Activated CD8-positive, alpha-beta T cell treated with anti-CD3 and anti-CD28 coated beads, Interleukin-2, amount 10 ng/mL, durations not matched to agents 7 days and 5 days (primary cell): ENCODE data around the gene CASQ1. TPM values are rescaled to one million over a fixed set of nuclear protein-coding genes. Genes with fewer than 3 reads are reported as not detected.

Experiments
- ATAC-seq: fragments of 150-1000 bp; cut with Tn5 transposase; one replicate; pipeline ENCODE4 v1.10.0; 2021; ENCODE audit warnings: moderate library complexity
- CTCF ChIA-PET: fragments of 350-600 bp; sonication (Branson Sonifier 250); formaldehyde crosslinking; loops from one replicate; lab custom pipeline; 2021; ENCODE audit warnings: antibody characterized with exemption; lab: Charles Lee
- POLR2A ChIA-PET: fragments of 350-600 bp; sonication (Branson Sonifier 250); formaldehyde crosslinking; loops from one replicate; lab custom pipeline; 2021; ENCODE audit warnings: antibody characterized with exemption; lab: Charles Lee
- DNase-seq: peaks from one replicate; pipeline ENCODE4 v3.0.0-alpha.2; 2020
- H3K27ac Mint-ChIP-seq: one replicate; pipeline ENCODE4 v1.8.0; 2021; ENCODE audit warnings: mild to moderate bottlenecking, mixed read lengths
- H3K27me3 Mint-ChIP-seq: one replicate; pipeline ENCODE4 v1.8.0; 2021; ENCODE audit warnings: low read depth, mixed read lengths
- H3K36me3 Mint-ChIP-seq: one replicate; pipeline ENCODE4 v1.8.0; 2021; ENCODE audit warnings: low read depth, mixed read lengths
- H3K4me1 Mint-ChIP-seq: one replicate; pipeline ENCODE4 v1.8.0; 2021; ENCODE audit warnings: low read depth, mixed read lengths
- H3K4me3 Mint-ChIP-seq: one replicate; pipeline ENCODE4 v1.8.0; 2021; ENCODE audit warnings: mild to moderate bottlenecking, mixed read lengths
- H3K9me3 Mint-ChIP-seq: one replicate; pipeline ENCODE4 v1.8.0; 2022; ENCODE audit warnings: mixed read lengths; ENCODE audit not compliant: insufficient read depth
- total RNA-seq, 2 experiments: library from RNA; stranded (reverse); gene quantifications; one replicate each; pipeline ENCODE4 v1.2.3, GENCODE V29; 2021

CASQ1 gene
- total RNA-seq, 2 experiments from 2014 or later = not detected

DNA sequence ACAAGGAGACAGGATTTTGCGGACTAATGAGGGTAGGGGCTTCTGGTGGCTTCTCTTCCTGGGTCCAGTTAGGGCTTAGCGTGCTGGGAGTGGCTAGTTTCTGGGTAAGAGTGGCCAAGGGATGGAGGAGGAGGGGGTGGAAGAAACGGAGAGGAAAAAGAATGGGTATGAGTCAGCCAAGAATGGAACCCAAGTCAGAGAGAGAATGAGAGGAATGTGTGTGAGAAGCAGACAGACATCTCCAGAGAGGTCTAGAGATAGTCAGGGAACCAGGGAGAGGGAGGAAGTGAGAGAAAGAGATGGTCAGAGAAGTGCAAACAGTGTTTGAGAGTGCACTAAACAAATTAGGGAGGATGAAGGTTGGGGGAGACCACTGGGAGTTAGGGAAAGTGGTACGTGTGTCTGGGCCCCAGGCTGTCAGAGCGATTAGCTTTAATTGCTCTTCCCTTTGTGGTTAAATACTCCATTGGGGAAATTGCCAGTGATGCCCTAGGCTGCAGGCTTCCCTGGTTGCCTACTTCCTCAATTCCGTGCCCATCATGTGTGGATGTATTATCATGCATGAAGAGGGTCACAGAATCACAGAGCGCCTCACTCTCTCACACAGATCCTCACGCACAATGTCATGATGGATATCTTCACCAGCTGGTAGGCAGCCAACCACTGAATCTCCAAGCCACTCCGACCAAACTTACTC lies 16.2 kb downstream of the CASQ1 start:
- Mint-ChIP-seq H3K27ac (peak overlapping the region; percentile 64), H3K36me3 (peaks cover 11% of the 10 kb centered on the region), H3K4me1 (peaks cover 28% of the 10 kb centered on the region), H3K9me3 (no peaks in the 10 kb centered on the region), H3K4me3 (peak overlapping the region; percentile 84), H3K27me3 (no peaks in the 10 kb centered on the region)
- CTCF ChIA-PET = interaction anchor here (1.0 to 7.0 kb wide), 4 partner anchors 15 to 128 kb away, joined by 3 to 52 read pairs (median 8); partner anchors contain the start of gene CASQ1
- ATAC-seq (no peak), DNase-seq (no peak)
- POLR2A ChIA-PET = no interaction called here

DNA sequence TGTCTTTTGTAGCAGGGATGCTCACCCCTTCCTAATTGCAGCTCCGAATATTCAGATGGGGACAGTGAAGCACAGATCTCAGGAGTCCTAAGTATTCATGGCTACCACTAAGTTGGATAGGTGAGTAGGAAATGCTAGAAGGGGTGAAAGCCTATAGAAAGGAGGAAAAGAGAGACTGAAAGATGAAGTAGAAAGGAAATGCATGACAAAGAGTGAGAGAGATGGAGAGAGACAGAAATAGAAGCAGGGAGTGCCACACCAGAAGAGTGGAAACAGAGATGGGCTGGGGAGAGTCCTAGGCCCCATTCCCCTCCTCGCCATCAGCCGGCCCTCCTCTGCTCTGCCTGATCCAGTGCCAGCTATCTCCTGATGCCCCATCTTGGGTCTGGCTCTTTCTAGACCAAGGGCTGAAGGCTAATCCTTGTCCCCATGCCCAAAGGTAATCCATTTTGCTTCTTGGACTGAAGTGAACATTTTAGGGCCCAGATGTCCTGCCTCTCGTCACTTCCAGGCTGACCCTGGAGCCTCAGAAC lies 16.8 kb downstream of the CASQ1 start:
- DNase-seq = no peak
- CTCF ChIA-PET = interaction anchor here (0.8 to 7.0 kb wide), 5 partner anchors 16 to 128 kb away, joined by 3 to 52 read pairs (median 8); partner anchors contain the start of gene CASQ1
- no peaks in the 10 kb centered on the region for H3K27me3 Mint-ChIP-seq
- ATAC-seq = no peak
- H3K4me3 Mint-ChIP-seq = no peak overlapping the region
- H3K27ac Mint-ChIP-seq = peak overlapping the region; percentile 28
- peaks cover 28% of the 10 kb centered on the region for H3K4me1 Mint-ChIP-seq
- peaks cover 12% of the 10 kb centered on the region for H3K36me3 Mint-ChIP-seq
- POLR2A ChIA-PET = interaction anchor here (1.6 kb wide), 1 partner anchor 78 kb away, joined by 3 read pairs; the partner anchor contains the start of gene PEX19
- H3K9me3 Mint-ChIP-seq = no peaks in the 10 kb centered on the region

DNA sequence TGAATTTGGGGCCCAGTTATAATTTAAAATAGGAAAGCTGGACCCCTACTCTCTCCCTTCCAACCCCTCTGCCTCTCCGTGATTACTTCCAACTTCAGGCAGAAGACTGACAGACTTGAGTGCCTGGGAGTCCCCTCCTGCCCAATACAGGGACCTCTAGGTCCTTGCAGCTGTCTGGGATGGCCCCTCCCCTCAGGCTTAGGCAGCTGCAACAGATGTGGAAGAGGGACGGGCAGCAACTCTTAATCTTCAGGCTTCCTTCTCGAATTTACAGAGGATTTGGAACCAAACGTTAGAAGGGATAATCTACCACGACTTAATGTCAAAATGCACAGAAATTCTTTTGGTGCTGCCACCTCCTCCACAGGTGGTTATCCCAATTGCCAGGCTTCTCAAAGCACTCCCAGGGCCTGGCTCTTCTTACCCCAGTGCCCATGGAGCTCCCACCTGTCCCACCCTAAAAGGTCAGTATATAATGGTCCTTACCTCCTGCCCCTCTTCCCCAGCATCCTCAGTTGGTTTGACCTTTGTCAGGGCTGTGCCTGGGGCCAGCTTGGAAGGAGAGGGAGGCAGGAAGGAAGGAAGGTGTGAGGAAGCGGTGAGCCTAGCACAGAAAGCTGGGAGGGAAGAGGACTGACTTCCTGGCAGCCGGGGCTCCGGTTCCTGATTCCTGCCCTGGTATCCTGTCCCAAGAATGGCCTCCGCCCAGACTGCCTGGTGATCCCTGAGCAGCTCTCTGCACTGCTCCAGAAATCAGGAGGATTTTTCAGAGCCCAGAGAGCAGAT lies 17.6 kb downstream of the CASQ1 start:
- ChIA-PET CTCF (interaction anchor here (0.8 to 3.7 kb wide), 5 partner anchors 15 to 129 kb away, joined by 3 to 14 read pairs (median 3); no protein-coding TSS in a partner anchor), POLR2A (interaction anchor here (0.6 to 1.6 kb wide), 4 partner anchors 17 to 860 kb away, joined by 3 to 4 read pairs (median 3); partner anchors contain the start of gene PEX19)
- Mint-ChIP-seq H3K27ac (no peak overlapping the region), H3K4me1 (peaks cover 28% of the 10 kb centered on the region), H3K4me3 (no peak overlapping the region), H3K36me3 (peaks cover 16% of the 10 kb centered on the region), H3K9me3 (no peaks in the 10 kb centered on the region), H3K27me3 (no peaks in the 10 kb centered on the region)
- DNase-seq (no peak), ATAC-seq (no peak)

DNA sequence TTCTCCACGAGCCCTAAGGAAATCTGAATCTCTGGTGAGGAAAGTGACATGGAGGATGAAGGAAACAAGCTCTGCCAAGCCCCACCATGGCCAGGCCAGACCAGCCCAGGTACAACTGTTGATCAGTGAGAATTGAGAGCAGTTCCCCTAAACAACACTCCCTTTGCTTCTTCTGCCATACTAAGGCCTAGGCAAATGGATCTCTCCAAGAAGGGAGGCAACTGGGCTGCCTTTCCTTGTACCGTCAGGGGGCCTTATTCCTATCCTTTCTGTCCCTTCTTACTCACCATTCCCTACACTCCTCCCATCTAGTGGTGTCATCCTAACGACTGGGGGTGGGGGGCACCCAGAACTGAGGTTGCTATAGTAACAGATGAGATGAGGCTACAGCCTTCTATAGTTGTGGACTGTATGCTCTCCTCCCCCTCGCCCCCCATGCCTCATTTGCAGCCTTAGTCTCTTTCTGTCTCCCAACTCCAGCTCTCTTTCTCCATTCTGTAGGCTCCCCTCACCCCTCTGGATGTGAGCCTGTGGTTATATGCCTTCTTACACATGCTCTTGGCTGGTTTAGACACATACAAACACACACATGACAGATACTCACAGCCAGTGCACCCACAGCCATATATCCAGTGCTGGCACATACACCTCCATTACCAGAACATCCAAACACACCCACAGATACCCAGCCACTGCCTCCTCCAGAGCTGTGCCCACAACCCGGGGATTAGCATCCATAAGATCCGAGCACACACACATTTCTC lies 18.4 kb downstream of the CASQ1 start:
- no peak for ATAC-seq
- H3K36me3 Mint-ChIP-seq = peaks cover 19% of the 10 kb centered on the region
- ChIA-PET POLR2A (interaction anchor here (0.6 to 1.6 kb wide), 5 partner anchors 11 to 859 kb away, joined by 3 to 5 read pairs (median 3); partner anchors contain the start of gene PEX19), CTCF (interaction anchor here (1.0 to 3.7 kb wide), 3 partner anchors 16 to 83 kb away, joined by 3 to 14 read pairs (median 8); no protein-coding TSS in a partner anchor)
- peak overlapping the region; percentile 13 for H3K27ac Mint-ChIP-seq
- H3K4me1 Mint-ChIP-seq = peaks cover 28% of the 10 kb centered on the region
- H3K9me3 Mint-ChIP-seq = no peaks in the 10 kb centered on the region
- H3K4me3 Mint-ChIP-seq = no peak overlapping the region
- no peaks in the 10 kb centered on the region for H3K27me3 Mint-ChIP-seq
- no peak for DNase-seq

DNA sequence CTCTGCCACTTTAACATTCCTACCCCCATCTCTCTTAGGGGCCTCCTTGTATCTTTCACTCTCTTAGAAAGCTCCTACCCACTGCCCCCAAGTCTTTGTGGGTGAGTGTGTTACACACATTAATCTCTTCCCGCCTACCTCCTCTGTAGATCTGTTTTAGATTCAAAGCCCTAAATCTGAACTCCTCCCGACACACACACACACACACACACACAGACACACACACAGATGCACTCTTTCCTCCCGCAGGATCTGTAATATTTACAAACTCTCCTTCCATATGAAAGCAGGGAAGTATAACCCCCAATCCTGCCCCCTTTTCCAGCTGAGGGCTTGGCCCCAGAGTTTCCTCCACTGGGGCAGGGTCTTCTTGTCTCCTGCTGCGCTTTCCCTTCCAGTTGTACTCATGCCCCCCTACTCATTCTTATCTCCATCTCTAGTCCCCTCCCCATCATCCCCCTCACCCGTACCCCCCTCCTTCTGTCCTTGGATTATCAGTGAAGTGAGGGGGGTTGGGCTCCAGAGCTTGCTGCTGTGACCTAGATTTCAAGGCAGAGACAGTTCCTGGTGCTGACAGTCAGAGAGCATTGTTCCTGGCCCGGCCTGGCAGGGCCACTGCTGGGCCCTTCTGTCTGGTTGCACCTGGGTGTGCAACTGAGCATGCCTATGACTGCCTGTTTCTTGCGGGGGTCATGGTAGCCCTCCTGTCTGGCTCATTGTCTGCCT lies 19.1 kb downstream of the CASQ1 start:
- no peaks in the 10 kb centered on the region for H3K9me3 Mint-ChIP-seq
- peaks cover 22% of the 10 kb centered on the region for H3K4me1 Mint-ChIP-seq
- ChIA-PET CTCF (interaction anchor here (2.3 to 3.7 kb wide), 2 partner anchors 42 to 82 kb away, joined by 8 to 14 read pairs; no protein-coding TSS in a partner anchor), POLR2A (interaction anchor here (1.0 to 1.3 kb wide), 2 partner anchors 10 to 16 kb away, joined by 4 to 5 read pairs; no protein-coding TSS in a partner anchor)
- H3K27ac Mint-ChIP-seq = peak overlapping the region; percentile 14
- DNase-seq (no peak), ATAC-seq (no peak)
- H3K4me3 Mint-ChIP-seq = no peak overlapping the region
- peaks cover 19% of the 10 kb centered on the region for H3K36me3 Mint-ChIP-seq
- no peaks in the 10 kb centered on the region for H3K27me3 Mint-ChIP-seq

DNA sequence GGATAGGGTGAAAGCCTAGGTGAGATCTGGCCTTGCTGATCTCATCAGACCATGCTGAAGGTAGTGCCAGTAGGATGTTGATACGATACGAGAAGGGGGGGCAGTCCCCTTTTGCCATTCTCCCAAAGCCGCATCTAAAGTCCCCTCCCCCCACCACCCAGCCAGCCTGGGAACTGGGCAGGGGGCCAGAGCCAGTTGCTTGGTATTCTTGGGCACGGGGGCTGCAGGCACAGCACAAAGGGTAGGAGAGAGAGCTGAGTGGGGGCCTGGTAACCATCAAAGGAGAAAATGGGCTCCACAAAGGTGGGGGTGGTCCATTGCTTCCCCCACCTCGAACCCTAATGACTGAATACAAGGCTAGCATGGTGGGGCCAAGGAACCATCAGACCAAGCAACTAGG lies 20.2 kb downstream of the CASQ1 start:
- no peaks in the 10 kb centered on the region for H3K27me3 Mint-ChIP-seq
- ATAC-seq (no peak), DNase-seq (no peak)
- H3K9me3 Mint-ChIP-seq = no peaks in the 10 kb centered on the region
- peaks cover 17% of the 10 kb centered on the region for H3K4me1 Mint-ChIP-seq
- CTCF ChIA-PET = interaction anchor here (1.4 kb wide), 1 partner anchor 132 kb away, joined by 3 read pairs; no protein-coding TSS in a partner anchor
- peaks cover 23% of the 10 kb centered on the region for H3K36me3 Mint-ChIP-seq
- H3K4me3 Mint-ChIP-seq = no peak overlapping the region
- no peak overlapping the region for H3K27ac Mint-ChIP-seq
- POLR2A ChIA-PET = interaction anchor here (0.8 to 0.9 kb wide), 2 partner anchors 52 to 133 kb away, joined by 3 read pairs; partner anchors contain the start of gene DCAF8

DNA sequence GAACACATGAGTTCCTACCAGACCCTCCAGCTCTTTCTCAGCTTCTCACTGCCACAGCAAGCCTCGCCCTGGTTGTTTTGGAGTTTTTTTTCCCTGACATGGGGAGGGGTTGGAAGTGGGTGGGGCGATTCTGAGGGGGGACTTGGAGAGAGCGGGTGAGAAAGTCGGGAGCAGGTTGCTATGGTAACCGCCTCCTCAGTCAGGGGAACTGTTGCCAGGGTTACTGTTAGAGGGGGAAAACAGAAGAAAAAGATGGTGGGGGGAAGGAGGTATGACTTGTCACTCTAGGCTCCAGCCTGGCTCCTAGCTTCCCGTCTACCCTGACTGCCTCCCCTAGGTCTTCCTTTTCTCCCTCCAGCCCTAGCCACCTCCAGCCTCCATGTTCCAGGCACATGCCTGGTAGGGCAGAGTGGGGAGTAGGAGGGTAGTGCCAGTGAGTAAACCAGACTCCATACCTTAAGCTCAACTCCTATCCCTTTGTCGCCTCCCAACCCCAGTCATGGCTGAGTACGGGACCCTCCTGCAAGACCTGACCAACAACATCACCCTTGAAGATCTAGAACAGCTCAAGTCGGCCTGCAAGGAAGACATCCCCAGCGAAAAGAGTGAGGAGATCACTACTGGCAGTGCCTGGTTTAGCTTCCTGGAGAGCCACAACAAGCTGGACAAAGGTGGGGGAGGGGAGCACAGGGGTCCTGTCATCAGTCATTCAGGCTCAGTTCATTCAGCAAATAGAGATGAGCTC lies 20.8 kb downstream of the CASQ1 start:
- no peak for ATAC-seq
- Mint-ChIP-seq H3K27me3 (no peaks in the 10 kb centered on the region), H3K4me1 (peaks cover 12% of the 10 kb centered on the region), H3K36me3 (peaks cover 29% of the 10 kb centered on the region), H3K27ac (no peak overlapping the region), H3K4me3 (no peak overlapping the region), H3K9me3 (no peaks in the 10 kb centered on the region)
- POLR2A ChIA-PET = interaction anchor here (0.8 to 1.1 kb wide), 3 partner anchors 52 to 132 kb away, joined by 3 read pairs; partner anchors contain the start of gene DCAF8
- no peak for DNase-seq
- CTCF ChIA-PET = interaction anchor here (1.1 to 1.7 kb wide), 3 partner anchors 18 to 133 kb away, joined by 3 to 5 read pairs (median 5); no protein-coding TSS in a partner anchor

DNA sequence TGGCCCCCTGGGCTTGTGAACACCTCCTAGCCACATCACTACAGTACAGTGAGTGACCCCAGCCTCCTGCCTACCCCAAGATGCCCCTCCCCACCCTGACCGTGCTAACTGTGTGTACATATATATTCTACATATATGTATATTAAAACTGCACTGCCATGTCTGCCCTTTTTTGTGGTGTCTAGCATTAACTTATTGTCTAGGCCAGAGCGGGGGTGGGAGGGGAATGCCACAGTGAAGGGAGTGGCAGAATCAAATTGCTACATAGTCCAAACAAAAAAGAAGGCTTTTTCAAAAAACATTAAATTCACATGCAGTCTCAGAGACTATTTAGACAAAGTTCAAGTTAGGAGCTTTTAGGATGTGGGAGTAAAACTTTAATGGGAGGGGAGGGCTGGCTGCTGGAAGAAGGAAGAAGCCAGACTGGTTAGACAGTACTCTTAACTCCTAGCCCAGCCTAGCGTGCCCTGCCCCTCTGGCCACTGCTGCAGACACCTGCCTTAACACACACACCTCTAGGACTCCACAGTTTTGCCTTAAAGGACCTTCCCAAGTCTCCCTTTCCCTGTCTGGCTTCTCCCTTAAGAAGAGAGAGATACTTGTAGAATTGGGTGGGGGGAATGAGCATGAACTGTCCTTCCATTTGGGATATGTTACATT lies 24.2 kb downstream of the CASQ1 start:
- ChIA-PET POLR2A (no interaction called here), CTCF (no interaction called here)
- H3K4me3 Mint-ChIP-seq = no peak overlapping the region
- DNase-seq (no peak), ATAC-seq (no peak)
- no peak overlapping the region for H3K27ac Mint-ChIP-seq
- H3K36me3 Mint-ChIP-seq = peaks cover 24% of the 10 kb centered on the region
- no peaks in the 10 kb centered on the region for H3K27me3 Mint-ChIP-seq
- no peaks in the 10 kb centered on the region for H3K9me3 Mint-ChIP-seq
- H3K4me1 Mint-ChIP-seq = peaks cover 3% of the 10 kb centered on the region

DNA sequence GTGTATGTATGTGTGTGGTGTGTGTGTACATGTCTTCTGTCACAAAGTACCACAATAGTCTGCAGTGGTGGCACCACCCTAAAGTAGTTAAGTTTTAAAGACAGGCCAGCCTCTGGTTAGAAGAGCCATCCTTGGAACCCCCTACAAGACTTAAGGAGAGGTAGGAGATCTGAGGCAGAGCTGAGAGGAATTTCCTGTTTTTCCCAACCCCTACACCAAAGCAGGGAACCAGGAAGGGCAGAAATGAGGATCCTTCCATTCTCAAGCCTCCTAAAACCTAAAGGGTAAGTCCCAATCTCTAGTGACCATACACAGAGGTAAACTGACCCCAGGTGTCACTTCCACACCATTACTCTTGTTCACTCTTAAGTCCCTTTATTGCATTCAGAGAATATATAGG lies 25.9 kb downstream of the CASQ1 start:
- H3K4me3 Mint-ChIP-seq = no peak overlapping the region
- no peak overlapping the region for H3K27ac Mint-ChIP-seq
- no peaks in the 10 kb centered on the region for H3K4me1 Mint-ChIP-seq
- no peak for ATAC-seq
- peaks cover 33% of the 10 kb centered on the region for H3K36me3 Mint-ChIP-seq
- CTCF ChIA-PET = interaction anchor here (1.3 kb wide), 1 partner anchor 138 kb away, joined by 3 read pairs; no protein-coding TSS in a partner anchor
- no peak for DNase-seq
- no peaks in the 10 kb centered on the region for H3K27me3 Mint-ChIP-seq
- POLR2A ChIA-PET = no interaction called here
- H3K9me3 Mint-ChIP-seq = no peaks in the 10 kb centered on the region
